Stimulated activated CD8-positive, alpha-beta memory T cell treated with anti-CD3 and anti-CD28 coated beads, Interleukin-12 subunit alpha, Interleukin-12 subunit beta, amount 100 ng/mL, for 1 hour (primary cell): ENCODE data around the gene HIPK1.
"Not testable (repeated sequence)": the region's sequence is repeated elsewhere in the genome, so short reads cannot be mapped to it uniquely, and the experiment has no call there.

Experiments
- DNase-seq: peaks from one replicate; pipeline ENCODE4 v3.0.0-alpha.2; 2020; ENCODE audit warnings: low read depth

Gene HIPK1

DNA sequence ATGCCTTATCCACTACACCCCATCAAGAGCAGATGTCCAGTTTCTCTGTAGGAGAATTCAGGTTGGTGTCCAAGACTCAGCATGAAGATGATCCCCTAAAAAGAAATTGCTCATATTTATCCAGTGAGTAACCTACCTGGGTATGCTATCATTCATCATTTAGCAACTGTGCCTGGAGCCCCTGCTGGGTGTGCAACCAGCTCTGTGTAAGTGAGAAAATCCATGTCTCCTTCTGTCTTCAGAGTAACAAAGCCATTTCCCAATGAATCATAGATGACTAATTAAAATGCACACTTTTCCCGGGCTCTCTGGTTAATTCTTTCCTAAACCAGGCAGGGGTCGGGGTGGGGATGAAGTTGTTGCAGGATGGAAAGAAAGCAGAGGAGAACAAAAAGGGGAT, 86.0 kb downstream of the HIPK1 start:
- no peak for DNase-seq

DNA sequence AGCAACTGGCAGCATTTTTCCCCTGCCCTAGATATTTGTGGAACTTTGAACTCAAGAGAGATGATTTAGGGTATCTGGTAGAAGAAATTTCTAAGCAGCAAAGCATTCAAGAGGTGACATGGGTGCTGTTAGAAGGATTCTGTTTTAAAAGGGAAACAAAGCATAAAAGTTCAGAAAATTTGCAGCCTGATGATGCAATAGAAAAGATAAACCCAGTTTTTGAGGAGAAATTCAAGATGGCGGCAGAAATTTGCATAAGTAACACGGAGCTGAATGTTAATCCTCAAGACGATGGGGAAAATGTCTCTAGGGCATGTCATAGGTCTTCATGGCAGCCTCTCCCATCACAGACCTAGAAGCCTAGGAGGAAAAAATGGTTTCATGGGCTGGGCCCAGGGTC, 90.6 kb downstream of the HIPK1 start:
- DNase-seq: not testable (repeated sequence)

DNA sequence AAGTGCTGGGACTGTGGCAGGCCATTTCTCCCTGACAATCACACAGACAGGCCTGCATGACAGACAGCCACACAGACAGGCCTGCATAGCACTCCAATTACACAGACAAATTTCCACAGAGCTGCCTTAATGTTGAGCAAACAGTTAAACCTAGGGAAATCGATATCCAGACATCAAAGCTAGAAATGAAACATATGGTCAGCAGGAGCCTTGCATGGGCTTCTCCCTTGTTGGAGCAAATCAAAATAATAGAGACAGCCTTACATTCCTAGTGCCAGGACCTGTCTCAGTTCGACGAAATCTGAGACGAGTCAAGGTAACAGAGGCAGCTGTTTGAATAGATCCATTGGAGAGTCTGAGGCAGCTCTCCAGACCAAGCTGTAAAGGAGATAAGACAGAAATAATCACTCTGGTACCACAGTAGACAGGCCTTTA, 92.6 kb downstream of the HIPK1 start:
- DNase-seq: no peak

DNA sequence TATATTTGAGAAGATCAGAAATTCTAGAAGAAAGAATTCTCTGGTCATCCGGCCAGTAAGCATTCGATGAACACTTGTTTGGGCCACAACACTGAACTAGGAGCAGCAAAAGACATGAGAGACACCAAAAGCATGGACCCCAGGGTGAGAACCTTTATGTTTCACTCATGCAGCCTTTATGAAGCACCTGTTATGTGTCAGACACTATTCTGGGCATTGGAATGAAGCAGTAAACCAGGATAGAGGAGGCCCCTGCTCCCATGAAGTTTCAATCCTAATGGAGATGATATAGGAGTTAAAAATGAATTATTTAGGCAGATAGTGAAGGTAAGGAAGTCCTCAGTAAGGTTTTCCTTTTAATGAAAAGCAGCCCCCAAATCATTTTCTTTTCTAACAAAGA, 93.8 kb downstream of the HIPK1 start:
- DNase-seq: no peak

DNA sequence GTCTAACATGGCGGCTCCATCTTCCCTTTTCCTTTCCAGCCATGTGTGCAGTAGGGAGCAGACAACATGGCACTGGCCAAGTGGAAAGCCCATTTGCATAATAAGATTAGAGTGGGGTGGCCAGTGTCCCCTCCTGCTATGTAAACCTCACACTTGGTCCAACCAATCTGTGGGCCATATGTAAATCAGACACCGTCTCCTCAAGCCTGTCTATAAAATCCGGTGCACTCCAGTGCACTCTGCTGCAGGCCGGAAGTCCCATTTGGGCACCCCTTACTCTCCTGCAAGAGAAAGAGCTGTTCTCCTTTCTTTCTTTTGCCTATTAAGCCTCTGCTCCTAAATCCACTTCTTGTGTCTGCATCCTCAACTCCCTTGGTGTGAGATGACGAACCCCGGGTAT, 94.3 kb downstream of the HIPK1 start:
- DNase-seq: no peak

DNA sequence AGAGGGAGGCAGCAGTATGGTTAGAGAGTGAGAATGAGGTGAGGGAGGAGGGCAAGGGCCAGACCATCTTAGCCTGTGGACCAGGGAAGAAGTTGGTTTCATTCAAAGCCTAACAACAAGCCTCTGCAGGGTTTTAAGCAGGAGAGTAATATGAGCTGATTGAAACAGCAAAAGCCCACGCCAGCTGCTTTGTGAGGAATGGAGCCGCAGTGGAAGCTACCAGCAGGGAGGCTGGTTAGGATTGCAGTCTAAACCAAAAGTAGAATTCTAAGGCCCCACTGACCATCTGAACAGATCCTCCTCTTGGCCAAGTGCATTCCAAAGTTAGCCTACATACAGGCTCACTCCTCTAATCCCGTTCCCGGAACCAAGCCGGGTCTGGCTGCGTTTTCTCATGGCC, 94.9 kb downstream of the HIPK1 start:
- no peak for DNase-seq

DNA sequence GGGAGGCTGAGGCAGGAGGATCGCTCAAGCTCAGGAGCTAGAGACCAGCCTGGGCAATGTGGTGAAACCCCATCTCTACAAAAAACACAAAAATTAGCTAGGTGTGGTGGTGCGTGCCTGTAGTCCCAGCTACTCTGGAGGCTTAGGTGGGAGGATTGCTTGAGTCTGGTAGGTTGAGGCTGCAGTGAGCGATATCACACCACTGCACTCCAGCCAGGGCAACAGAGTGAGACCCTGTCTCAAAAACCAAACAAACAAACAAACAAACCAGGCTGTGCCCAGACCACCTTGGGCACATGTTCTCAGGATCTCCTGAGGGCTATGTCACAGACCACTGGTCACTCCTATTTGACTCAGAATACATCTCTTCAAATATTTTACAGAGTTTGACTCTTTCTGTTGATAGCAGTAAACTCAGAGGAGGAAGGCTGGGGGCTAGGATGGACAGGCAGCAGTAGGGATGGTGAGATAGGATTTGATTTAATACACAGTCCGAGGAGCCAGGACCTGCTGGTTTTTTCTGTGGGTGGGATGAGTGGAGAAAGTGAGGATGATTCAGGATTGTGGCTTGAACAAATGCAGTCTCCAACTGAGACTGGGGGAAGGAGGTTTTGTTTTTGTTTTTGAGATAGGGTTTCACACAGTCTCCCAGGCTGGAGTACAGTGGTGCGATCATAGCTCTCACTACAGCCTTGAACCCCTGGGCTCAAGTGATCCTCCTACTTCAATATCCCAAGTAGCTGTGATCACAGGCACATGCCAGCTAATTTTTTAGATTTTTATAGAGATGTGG, 96.7 kb downstream of the HIPK1 start:
- no peak for DNase-seq

DNA sequence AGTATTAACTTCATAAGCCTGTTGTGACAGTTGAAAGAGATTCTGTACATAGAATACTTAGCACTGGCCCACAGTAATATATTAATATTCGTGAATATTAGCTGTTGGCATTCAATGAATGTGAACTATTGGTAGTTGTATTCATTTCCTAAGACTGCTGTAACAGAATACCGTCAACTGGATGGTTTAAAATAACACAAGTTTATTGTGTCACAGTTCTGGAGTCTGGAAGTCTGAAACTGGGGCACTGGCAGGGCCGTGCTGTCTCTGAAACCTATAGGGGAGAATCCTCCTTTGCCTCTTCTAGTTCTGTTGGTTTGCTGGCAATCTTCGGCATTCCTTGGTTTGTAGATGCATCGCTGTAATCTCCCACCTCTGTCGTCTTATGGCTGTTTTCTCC, 97.7 kb downstream of the HIPK1 start:
- DNase-seq: no peak
